ENCODE results near the gene CEMIP2. TPM values are rescaled to one million over a fixed set of nuclear protein-coding genes. Genes with fewer than 3 reads are reported as not detected.

The CEMIP2 gene
- total RNA-seq, 3 donors from 2014 or later (not counting 1 experiment from before 2014, with no cell fraction given): 204 to 326 (median 230) TPM

GRCh38 chr9:71744754-71745521 lies 23.4 kb downstream of the CEMIP2 start:
- no peaks in the 10 kb centered on the region for H3K9me3 Mint-ChIP-seq
- Histone ChIP-seq H3K27ac (ENCODE audit: low read length) (no peak overlapping the region), H3K36me3 (ENCODE audit: control insufficient read depth, insufficient read depth, low read length) (peaks cover 50% of the 10 kb centered on the region), H3K27me3 (ENCODE audit: control insufficient read depth, insufficient read depth, low read length) (no peaks in the 10 kb centered on the region), H3K9me3 (ENCODE audit: control insufficient read depth, insufficient read depth, low read length) (no peaks in the 10 kb centered on the region), H3K4me1 (ENCODE audit: control insufficient read depth, insufficient read depth, low read length) (no peaks in the 10 kb centered on the region), H3K4me3 (ENCODE audit: low read length) (no peak overlapping the region)
- DNase-seq (no peak), ATAC-seq (peak in 2 of 3 donors; percentile 32 to 41)
- H3K4me1 Mint-ChIP-seq: peaks cover 41 to 43% of the 10 kb centered on the region in 2 donors
- intact Hi-C loops (cut with micrococcal nuclease): loop anchor here (5.0 kb wide), 1 partner anchor 72 kb away; no protein-coding TSS in a partner anchor
- no peak for TF ChIP-seq CTCF (IDR thresholded peaks at IDR 0.05)
- H3K27ac Mint-ChIP-seq: peak overlapping the region in 1 of 2 donors; percentile 18
- H3K4me3 Mint-ChIP-seq: no peak overlapping the region
- WGBS (ENCODE audit: insufficient coverage): 91% methylated on average over 16 of the region's 16 CpGs
- no peaks in the 10 kb centered on the region for H3K27me3 Mint-ChIP-seq (ENCODE audit: low read depth in 2 of 2)
- peaks cover 6% of the 10 kb centered on the region for H3K36me3 Mint-ChIP-seq

- intact Hi-C loops (cut with micrococcal nuclease): loop anchor here (5.0 kb wide), 1 partner anchor 73 kb away; no protein-coding TSS in a partner anchor
- H3K36me3 ChIP-seq (ENCODE audit: control insufficient read depth, insufficient read depth, low read length): peaks cover 53% of the 10 kb centered on the region
- WGBS (ENCODE audit: insufficient coverage): 92% methylated on average over 5 of the region's 5 CpGs
- H3K4me3 Mint-ChIP-seq: no peak overlapping the region
- H3K4me1 Mint-ChIP-seq: peaks cover 41 to 43% of the 10 kb centered on the region in 2 donors
- ATAC-seq (no peak), DNase-seq (no peak)
- no peaks in the 10 kb centered on the region for H3K9me3 Mint-ChIP-seq
- H3K27me3 Mint-ChIP-seq (ENCODE audit: low read depth in 2 of 2): no peaks in the 10 kb centered on the region
- H3K27ac Mint-ChIP-seq: peak overlapping the region in 1 of 2 donors; percentile 72
- H3K9me3 ChIP-seq (ENCODE audit: control insufficient read depth, insufficient read depth, low read length): no peaks in the 10 kb centered on the region
- no peak overlapping the region for H3K27ac ChIP-seq (ENCODE audit: low read length)
- H3K36me3 Mint-ChIP-seq: peaks cover 6% of the 10 kb centered on the region
- H3K4me3 ChIP-seq (ENCODE audit: low read length): no peak overlapping the region
- TF ChIP-seq CTCF (IDR thresholded peaks at IDR 0.05): no peak
- no peaks in the 10 kb centered on the region for H3K27me3 ChIP-seq (ENCODE audit: control insufficient read depth, insufficient read depth, low read length)
- no peaks in the 10 kb centered on the region for H3K4me1 ChIP-seq (ENCODE audit: control insufficient read depth, insufficient read depth, low read length)
Measured at GRCh38 chr9:71743882-71744281, 24.4 kb downstream of the CEMIP2 start.

- H3K27ac ChIP-seq (ENCODE audit: low read length): no peak overlapping the region
- peak overlapping the region in 1 of 2 donors; percentile 72 for H3K27ac Mint-ChIP-seq
- H3K4me3 ChIP-seq (ENCODE audit: low read length): no peak overlapping the region
- peaks cover 48% of the 10 kb centered on the region for H3K36me3 ChIP-seq (ENCODE audit: control insufficient read depth, insufficient read depth, low read length)
- H3K4me3 Mint-ChIP-seq: no peak overlapping the region
- ATAC-seq (no peak), DNase-seq (no peak)
- no peaks in the 10 kb centered on the region for H3K27me3 ChIP-seq (ENCODE audit: control insufficient read depth, insufficient read depth, low read length)
- H3K4me1 ChIP-seq (ENCODE audit: control insufficient read depth, insufficient read depth, low read length): no peaks in the 10 kb centered on the region
- peaks cover 3% of the 10 kb centered on the region for H3K36me3 Mint-ChIP-seq
- no peaks in the 10 kb centered on the region for H3K9me3 ChIP-seq (ENCODE audit: control insufficient read depth, insufficient read depth, low read length)
- no peaks in the 10 kb centered on the region for H3K27me3 Mint-ChIP-seq (ENCODE audit: low read depth in 2 of 2)
- H3K9me3 Mint-ChIP-seq: no peaks in the 10 kb centered on the region
- intact Hi-C loops (cut with micrococcal nuclease): loop anchor here (5.0 kb wide), 1 partner anchor 74 kb away; no protein-coding TSS in a partner anchor
- H3K4me1 Mint-ChIP-seq: peaks cover 38 to 39% of the 10 kb centered on the region in 2 donors
- TF ChIP-seq CTCF (IDR thresholded peaks at IDR 0.05): no peak
- WGBS (ENCODE audit: insufficient coverage): 85% methylated on average over 5 of the region's 5 CpGs
Measured at GRCh38 chr9:71743217-71743705, 25.1 kb downstream of the CEMIP2 start.

Data from natural killer cell (primary cell).